ENCODE data around the gene KCNG1.

The KCNG1 gene

GRCh38 chr20:51021067-51022025 lies 1.6 kb downstream of the KCNG1 start:
- Histone ChIP-seq H3K9me3 (ENCODE audit: control insufficient read depth in 1 of 2, low read length in 2 of 2) (no peaks in the 10 kb centered on the region), H3K27me3 (ENCODE audit: low read depth, low read length) (peaks cover 24% of the 10 kb centered on the region), H3K36me3 (ENCODE audit: control insufficient read depth in 1 of 2, insufficient read depth in 2 of 2, low read length in 2 of 2) (no peaks in the 10 kb centered on the region), H3K4me3 (ENCODE audit: low read depth in 1 of 2, low read length in 2 of 2) (no peak overlapping the region), H3K4me1 (ENCODE audit: control insufficient read depth in 1 of 2, insufficient read depth in 2 of 2, low read length in 2 of 2) (peaks cover 0 to 14% of the 10 kb centered on the region in 2 donors), H3K27ac (ENCODE audit: low read length) (no peak overlapping the region)

GRCh38 chr20:51020657-51021056 lies 2.2 kb downstream of the KCNG1 start:
- Histone ChIP-seq H3K27me3 (ENCODE audit: low read depth, low read length) (peaks cover 24% of the 10 kb centered on the region), H3K36me3 (ENCODE audit: control insufficient read depth in 1 of 2, insufficient read depth in 2 of 2, low read length in 2 of 2) (no peaks in the 10 kb centered on the region), H3K4me1 (ENCODE audit: control insufficient read depth in 1 of 2, insufficient read depth in 2 of 2, low read length in 2 of 2) (peaks cover 0 to 14% of the 10 kb centered on the region in 2 donors), H3K27ac (ENCODE audit: low read length) (no peak overlapping the region), H3K9me3 (ENCODE audit: control insufficient read depth in 1 of 2, low read length in 2 of 2) (no peaks in the 10 kb centered on the region), H3K4me3 (ENCODE audit: low read depth in 1 of 2, low read length in 2 of 2) (no peak overlapping the region)

GRCh38 chr20:51019656-51020592 lies 3.0 kb downstream of the KCNG1 start:
- H3K27me3 ChIP-seq (ENCODE audit: low read depth, low read length): peaks cover 24% of the 10 kb centered on the region
- no peaks in the 10 kb centered on the region for H3K9me3 ChIP-seq (ENCODE audit: control insufficient read depth in 1 of 2, low read length in 2 of 2)
- H3K4me1 ChIP-seq (ENCODE audit: control insufficient read depth in 1 of 2, insufficient read depth in 2 of 2, low read length in 2 of 2): peaks cover 0 to 14% of the 10 kb centered on the region in 2 donors
- H3K27ac ChIP-seq (ENCODE audit: low read length): no peak overlapping the region
- no peaks in the 10 kb centered on the region for H3K36me3 ChIP-seq (ENCODE audit: control insufficient read depth in 1 of 2, insufficient read depth in 2 of 2, low read length in 2 of 2)
- no peak overlapping the region for H3K4me3 ChIP-seq (ENCODE audit: low read depth in 1 of 2, low read length in 2 of 2)

DNA sequence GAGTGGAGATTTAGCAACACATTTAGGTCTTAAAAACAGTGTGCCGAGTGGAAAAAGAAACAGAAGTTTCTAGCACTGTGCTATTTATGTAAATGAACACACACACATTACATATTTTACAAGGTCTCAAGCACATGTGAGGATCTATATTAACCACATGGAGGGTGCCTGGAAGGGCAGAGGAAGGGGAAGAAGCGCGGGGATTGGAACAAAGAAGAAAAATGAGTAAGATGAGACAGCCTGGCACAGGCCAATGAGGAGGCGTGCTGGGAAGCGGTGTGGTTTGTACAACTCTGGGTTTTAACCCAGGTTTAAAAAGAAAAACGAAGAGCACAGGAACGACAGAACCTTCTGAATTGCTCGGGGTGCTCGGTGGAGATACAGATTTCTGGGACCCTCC lies 5.7 kb downstream of the KCNG1 start:
- Histone ChIP-seq H3K36me3 (ENCODE audit: control insufficient read depth in 1 of 2, insufficient read depth in 2 of 2, low read length in 2 of 2) (no peaks in the 10 kb centered on the region), H3K27me3 (ENCODE audit: low read depth, low read length) (peaks cover 11% of the 10 kb centered on the region), H3K4me3 (ENCODE audit: low read depth in 1 of 2, low read length in 2 of 2) (no peak overlapping the region), H3K4me1 (ENCODE audit: control insufficient read depth in 1 of 2, insufficient read depth in 2 of 2, low read length in 2 of 2) (no peaks in the 10 kb centered on the region), H3K27ac (ENCODE audit: low read length) (no peak overlapping the region), H3K9me3 (ENCODE audit: control insufficient read depth in 1 of 2, low read length in 2 of 2) (no peaks in the 10 kb centered on the region)

- Histone ChIP-seq H3K4me3 (ENCODE audit: low read depth in 1 of 2, low read length in 2 of 2) (no peak overlapping the region), H3K27me3 (ENCODE audit: low read depth, low read length) (peaks cover 3% of the 10 kb centered on the region), H3K9me3 (ENCODE audit: control insufficient read depth in 1 of 2, low read length in 2 of 2) (no peaks in the 10 kb centered on the region), H3K36me3 (ENCODE audit: control insufficient read depth in 1 of 2, insufficient read depth in 2 of 2, low read length in 2 of 2) (no peaks in the 10 kb centered on the region), H3K4me1 (ENCODE audit: control insufficient read depth in 1 of 2, insufficient read depth in 2 of 2, low read length in 2 of 2) (no peaks in the 10 kb centered on the region), H3K27ac (ENCODE audit: low read length) (no peak overlapping the region)
Measured at GRCh38 chr20:51016521-51016920, 6.4 kb downstream of the KCNG1 start.

DNA sequence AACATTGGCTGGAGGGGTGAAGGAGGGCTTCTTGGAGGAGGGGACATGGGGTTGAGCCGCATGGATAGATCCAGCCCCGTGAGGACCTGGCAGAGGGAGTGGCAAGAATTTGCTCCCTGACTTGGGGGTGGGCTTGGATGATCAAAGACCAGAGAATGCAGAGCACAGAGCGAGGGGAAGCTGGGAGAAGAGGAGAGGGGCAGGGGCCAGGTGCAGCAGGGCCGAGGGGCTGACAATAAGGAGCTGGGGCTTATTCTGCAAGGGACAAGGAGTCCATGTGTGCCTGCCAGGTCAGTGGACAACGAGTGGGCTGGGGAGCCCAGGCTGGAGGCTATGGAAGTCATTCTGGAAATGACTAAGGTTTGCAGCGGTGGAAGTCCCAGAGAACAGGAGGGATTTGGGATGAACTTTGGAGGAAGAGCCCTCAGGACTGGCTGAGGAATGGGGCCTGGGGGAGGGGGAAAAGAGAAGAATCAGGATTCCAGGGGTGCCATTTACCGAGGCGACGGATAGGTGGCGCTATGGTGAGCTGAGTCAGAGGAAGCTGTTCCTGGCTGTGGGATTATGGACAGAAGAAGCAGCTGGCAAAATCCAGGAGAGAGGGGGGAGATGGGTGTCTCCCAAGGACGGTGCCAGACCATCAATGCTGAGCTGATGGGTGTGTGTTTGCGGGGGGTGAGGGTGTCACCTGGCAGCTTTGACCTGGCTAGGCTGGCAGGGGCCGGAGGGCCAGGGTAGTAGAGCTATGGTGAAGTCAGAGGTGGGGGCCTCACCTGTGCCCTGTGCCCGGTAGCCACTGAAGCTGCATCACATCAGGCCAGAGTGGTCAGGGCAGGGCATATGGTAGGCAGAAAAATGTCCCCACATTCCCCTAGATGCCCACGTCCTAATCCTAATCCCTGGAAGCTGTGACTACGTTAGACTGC lies 7.8 kb downstream of the KCNG1 start:
- no peaks in the 10 kb centered on the region for H3K4me1 ChIP-seq (ENCODE audit: control insufficient read depth in 1 of 2, insufficient read depth in 2 of 2, low read length in 2 of 2)
- H3K4me3 ChIP-seq (ENCODE audit: low read depth in 1 of 2, low read length in 2 of 2): no peak overlapping the region
- no peaks in the 10 kb centered on the region for H3K36me3 ChIP-seq (ENCODE audit: control insufficient read depth in 1 of 2, insufficient read depth in 2 of 2, low read length in 2 of 2)
- no peaks in the 10 kb centered on the region for H3K27me3 ChIP-seq (ENCODE audit: low read depth, low read length)
- H3K27ac ChIP-seq (ENCODE audit: low read length): no peak overlapping the region
- no peaks in the 10 kb centered on the region for H3K9me3 ChIP-seq (ENCODE audit: control insufficient read depth in 1 of 2, low read length in 2 of 2)

GRCh38 chr20:51013577-51014330 lies 9.2 kb downstream of the KCNG1 start:
- H3K27me3 ChIP-seq (ENCODE audit: low read depth, low read length): no peaks in the 10 kb centered on the region
- no peaks in the 10 kb centered on the region for H3K36me3 ChIP-seq (ENCODE audit: control insufficient read depth in 1 of 2, insufficient read depth in 2 of 2, low read length in 2 of 2)
- H3K27ac ChIP-seq (ENCODE audit: low read length): no peak overlapping the region
- H3K4me1 ChIP-seq (ENCODE audit: control insufficient read depth in 1 of 2, insufficient read depth in 2 of 2, low read length in 2 of 2): no peaks in the 10 kb centered on the region
- no peaks in the 10 kb centered on the region for H3K9me3 ChIP-seq (ENCODE audit: control insufficient read depth in 1 of 2, low read length in 2 of 2)
- H3K4me3 ChIP-seq (ENCODE audit: low read depth in 1 of 2, low read length in 2 of 2): no peak overlapping the region

DNA sequence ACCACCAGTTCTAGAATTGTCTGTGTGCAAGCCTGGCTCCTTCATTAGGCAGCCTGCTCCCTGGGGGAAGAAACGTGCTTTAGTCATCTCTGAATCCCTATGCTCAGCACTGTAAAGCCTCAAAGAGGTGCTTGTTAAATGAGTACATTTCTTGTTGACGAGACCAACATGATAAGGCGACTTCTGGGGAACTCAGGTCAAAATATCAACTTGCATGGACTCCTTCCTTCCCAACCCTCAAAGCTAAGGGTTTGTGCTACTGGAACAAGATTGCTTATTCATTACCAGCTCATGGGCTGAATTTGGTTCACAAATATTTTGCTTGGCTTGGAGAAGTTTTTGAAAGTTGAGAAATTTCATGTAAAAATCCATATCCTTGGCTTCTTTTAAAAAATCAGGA lies 10.6 kb downstream of the KCNG1 start:
- H3K27me3 ChIP-seq (ENCODE audit: low read depth, low read length): no peaks in the 10 kb centered on the region
- H3K4me3 ChIP-seq (ENCODE audit: low read depth in 1 of 2, low read length in 2 of 2): no peak overlapping the region
- no peaks in the 10 kb centered on the region for H3K36me3 ChIP-seq (ENCODE audit: control insufficient read depth in 1 of 2, insufficient read depth in 2 of 2, low read length in 2 of 2)
- no peak overlapping the region for H3K27ac ChIP-seq (ENCODE audit: low read length)
- no peaks in the 10 kb centered on the region for H3K4me1 ChIP-seq (ENCODE audit: control insufficient read depth in 1 of 2, insufficient read depth in 2 of 2, low read length in 2 of 2)
- H3K9me3 ChIP-seq (ENCODE audit: control insufficient read depth in 1 of 2, low read length in 2 of 2): no peaks in the 10 kb centered on the region

- H3K27me3 ChIP-seq (ENCODE audit: low read depth, low read length): no peaks in the 10 kb centered on the region
Measured at GRCh38 chr20:51011479-51011878, 11.4 kb downstream of the KCNG1 start.

GRCh38 chr20:51010932-51011331 lies 12.0 kb downstream of the KCNG1 start:
- no peak overlapping the region for H3K27ac ChIP-seq (ENCODE audit: low read length)
- no peaks in the 10 kb centered on the region for H3K9me3 ChIP-seq (ENCODE audit: control insufficient read depth in 1 of 2, low read length in 2 of 2)
- no peak overlapping the region for H3K4me3 ChIP-seq (ENCODE audit: low read depth in 1 of 2, low read length in 2 of 2)
- no peaks in the 10 kb centered on the region for H3K4me1 ChIP-seq (ENCODE audit: control insufficient read depth in 1 of 2, insufficient read depth in 2 of 2, low read length in 2 of 2)
- H3K36me3 ChIP-seq (ENCODE audit: control insufficient read depth in 1 of 2, insufficient read depth in 2 of 2, low read length in 2 of 2): no peaks in the 10 kb centered on the region
- no peaks in the 10 kb centered on the region for H3K27me3 ChIP-seq (ENCODE audit: low read depth, low read length)

More at GRCh38 chr20:51011479-51011878, 11.4 kb downstream of the KCNG1 start:
- Histone ChIP-seq H3K4me1 (ENCODE audit: control insufficient read depth in 1 of 2, insufficient read depth in 2 of 2, low read length in 2 of 2) (no peaks in the 10 kb centered on the region), H3K9me3 (ENCODE audit: control insufficient read depth in 1 of 2, low read length in 2 of 2) (no peaks in the 10 kb centered on the region), H3K4me3 (ENCODE audit: low read depth in 1 of 2, low read length in 2 of 2) (no peak overlapping the region), H3K27ac (ENCODE audit: low read length) (no peak overlapping the region), H3K36me3 (ENCODE audit: control insufficient read depth in 1 of 2, insufficient read depth in 2 of 2, low read length in 2 of 2) (no peaks in the 10 kb centered on the region)
